AG09309 (cell line): ENCODE results near the gene CDC42BPA.
"Not testable (repeated sequence)": the region's sequence is repeated elsewhere in the genome, so short reads cannot be mapped to it uniquely, and the experiment has no call there.

Experiments used
- DNase-seq: peaks from one replicate; pipeline ENCODE4 v3.0.0-alpha.2; 2010; ENCODE audit warnings: low read depth
- H3K4me3 ChIP-seq: 2 replicates; pipeline ENCODE4 v1.5.1; 2011; ENCODE audit warnings: mild to moderate bottlenecking, low read depth, low read length, moderate library complexity; ENCODE audit not compliant: control insufficient read depth
- TF ChIP-seq, protein P1 (sequence below): IDR thresholded peaks from 2 replicates; pipeline ENCODE4 v1.5.1; 2011; ENCODE audit warnings: mild to moderate bottlenecking, low read depth, low read length, inconsistent platforms; ENCODE audit not compliant: insufficient read depth, control insufficient read depth; ENCODE audit errors: missing control alignments

CDC42BPA gene

DNA sequence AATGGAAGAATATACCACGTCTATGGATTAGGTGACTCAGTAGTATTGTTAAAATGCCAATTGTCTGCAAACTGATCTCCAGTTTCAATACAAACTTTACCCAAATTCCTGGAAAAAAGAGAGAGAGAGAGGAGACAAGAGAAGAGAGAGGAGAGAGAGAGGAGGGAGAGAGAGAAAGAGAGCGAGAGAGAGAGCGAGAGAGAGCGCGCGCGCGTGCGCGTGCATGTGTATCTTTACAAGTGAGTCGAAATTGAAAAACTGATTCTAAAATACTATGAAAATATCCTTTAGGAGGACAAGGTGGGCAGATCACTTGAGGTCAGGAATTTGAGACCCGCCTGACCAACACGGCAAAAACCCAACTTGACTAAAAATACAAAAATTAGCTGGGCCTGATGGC lies 65.2 kb downstream of the CDC42BPA start:
- H3K4me3 ChIP-seq, result no peak overlapping the region
- TF ChIP-seq, protein P1, sequence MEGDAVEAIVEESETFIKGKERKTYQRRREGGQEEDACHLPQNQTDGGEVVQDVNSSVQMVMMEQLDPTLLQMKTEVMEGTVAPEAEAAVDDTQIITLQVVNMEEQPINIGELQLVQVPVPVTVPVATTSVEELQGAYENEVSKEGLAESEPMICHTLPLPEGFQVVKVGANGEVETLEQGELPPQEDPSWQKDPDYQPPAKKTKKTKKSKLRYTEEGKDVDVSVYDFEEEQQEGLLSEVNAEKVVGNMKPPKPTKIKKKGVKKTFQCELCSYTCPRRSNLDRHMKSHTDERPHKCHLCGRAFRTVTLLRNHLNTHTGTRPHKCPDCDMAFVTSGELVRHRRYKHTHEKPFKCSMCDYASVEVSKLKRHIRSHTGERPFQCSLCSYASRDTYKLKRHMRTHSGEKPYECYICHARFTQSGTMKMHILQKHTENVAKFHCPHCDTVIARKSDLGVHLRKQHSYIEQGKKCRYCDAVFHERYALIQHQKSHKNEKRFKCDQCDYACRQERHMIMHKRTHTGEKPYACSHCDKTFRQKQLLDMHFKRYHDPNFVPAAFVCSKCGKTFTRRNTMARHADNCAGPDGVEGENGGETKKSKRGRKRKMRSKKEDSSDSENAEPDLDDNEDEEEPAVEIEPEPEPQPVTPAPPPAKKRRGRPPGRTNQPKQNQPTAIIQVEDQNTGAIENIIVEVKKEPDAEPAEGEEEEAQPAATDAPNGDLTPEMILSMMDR, result no peak
- DNase-seq, result no peak

DNA sequence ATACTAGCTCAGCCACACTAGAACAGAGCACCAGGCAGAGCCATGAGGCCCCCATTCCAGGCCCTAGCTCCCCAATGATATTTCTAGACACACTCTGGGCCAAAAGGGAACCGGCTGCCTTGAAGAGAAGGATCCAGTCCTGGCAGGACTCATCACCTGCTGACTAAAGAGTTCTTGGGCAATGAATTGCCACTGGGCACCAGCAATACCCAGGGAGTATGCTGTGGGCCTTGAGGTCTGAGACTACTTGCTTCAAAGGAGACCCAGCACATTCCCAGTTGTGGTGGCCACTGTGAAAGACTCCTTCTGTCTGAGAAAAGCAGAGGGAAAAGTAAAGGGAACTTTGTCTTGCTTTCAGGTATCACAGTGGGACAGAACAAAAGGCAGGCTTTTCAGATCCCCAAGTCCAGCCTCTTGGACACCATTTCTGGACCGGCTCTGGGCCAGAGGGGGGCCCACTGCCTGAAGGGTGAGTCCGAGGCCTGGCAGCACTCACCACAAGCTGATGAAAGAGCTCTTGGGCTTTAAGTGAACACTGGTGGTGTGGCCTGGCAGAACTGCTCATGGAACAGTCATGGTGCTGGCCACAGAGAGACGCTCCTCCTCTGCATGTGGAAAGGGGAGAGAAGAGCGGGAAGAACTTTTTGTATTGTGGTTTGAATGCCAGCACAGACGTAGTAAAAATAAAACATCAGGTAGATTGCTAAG lies 72.5 kb downstream of the CDC42BPA start:
- TF ChIP-seq, protein P1, result no peak
- no peak overlapping the region for H3K4me3 ChIP-seq
- no peak for DNase-seq

DNA sequence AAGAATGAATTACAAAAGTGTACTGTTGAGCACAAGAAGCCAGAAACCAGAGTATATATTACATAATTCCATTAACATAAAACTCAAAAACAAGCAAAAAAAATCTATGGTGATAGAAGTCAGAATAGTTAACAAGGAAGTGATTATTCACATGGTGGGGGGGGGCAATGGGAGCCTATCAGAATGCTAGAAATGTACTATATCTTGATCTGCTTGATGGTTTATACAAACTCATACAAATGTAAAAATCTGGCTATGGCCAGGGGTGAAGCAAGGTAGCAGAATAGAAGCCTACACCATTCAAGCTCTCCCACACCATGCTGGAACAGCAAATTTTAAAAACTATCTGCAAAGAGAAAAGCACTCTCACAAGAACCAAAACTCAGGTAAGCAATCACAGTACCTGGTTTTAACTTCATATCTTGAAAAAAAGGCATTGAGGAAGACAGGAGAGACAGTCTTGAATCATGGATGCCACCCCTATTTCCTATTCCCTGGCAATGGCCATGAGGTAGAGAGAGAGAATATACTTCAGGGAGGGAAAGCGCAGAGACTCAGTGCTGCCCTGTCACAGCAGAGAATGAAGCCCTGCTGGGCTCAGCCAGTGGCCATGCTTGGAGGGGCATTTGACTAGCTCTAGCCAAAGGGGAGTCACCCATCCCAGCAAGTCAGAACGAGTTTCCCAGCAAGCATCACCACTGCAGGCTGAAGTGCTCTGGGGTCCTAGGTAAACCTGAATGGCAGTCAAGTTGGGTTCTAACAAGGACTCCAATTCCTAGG lies 73.8 kb downstream of the CDC42BPA start:
- TF ChIP-seq, protein P1, result no peak
- H3K4me3 ChIP-seq, result no peak overlapping the region
- DNase-seq, result no peak

DNA sequence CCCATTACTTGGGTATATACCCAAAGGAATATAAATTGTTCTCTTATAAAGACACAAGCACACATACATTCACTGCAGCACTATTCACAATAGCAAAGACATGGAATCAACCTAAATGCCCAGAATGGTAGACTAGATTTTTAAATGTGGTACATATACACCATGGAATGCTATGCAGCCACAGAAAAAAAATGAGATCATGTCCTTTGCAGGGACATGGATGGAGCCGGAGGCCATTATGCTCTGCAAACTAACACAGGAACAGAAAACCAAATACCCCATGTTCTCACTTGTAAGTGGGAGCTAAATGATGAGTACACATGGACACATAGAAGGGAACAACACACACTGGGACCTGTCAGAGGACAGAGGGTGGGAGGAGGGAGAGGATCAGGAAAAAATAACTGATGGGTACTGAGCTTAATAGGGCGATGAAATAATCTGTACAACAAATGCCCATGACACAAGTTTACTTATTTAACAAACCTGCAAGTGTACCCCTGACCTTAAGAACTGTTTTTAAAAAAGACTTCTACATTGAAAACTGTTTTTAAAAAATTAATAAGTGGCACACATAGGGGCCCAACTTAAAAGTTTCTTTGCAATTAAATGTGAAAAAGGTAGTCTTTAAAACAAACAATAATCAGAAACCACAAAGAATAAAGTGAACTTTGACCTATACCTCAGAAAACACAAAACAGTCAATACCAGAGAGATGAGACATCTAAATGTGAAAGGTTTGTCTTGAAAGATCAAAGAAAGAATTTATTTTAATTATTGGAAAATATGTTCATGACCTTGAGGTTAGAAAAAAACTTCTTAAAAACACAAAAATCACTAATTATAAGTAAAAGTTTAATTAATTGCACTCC lies 75.2 kb downstream of the CDC42BPA start:
- no peak overlapping the region for H3K4me3 ChIP-seq
- no peak for DNase-seq
- TF ChIP-seq, protein P1, result no peak

DNA sequence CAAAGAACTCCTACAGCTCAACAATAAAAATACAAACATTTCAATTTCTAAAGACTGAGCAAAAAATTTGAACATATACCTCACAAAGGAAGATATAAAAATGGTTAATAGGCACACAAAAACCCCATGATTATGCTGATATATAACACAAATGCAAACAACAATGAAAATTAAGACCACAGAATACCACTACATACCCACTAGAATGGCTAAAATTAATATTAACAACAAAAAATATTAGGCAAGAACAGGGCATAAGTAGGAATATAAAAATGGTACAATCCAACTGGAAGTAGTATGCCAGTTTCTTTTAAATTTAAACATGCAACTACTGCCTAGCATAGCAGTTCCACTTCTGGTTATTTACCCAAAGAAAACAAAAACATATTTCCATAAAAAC lies 77.3 kb downstream of the CDC42BPA start:
- H3K4me3 ChIP-seq, result no peak overlapping the region
- TF ChIP-seq, protein P1, result no peak
- no peak for DNase-seq

DNA sequence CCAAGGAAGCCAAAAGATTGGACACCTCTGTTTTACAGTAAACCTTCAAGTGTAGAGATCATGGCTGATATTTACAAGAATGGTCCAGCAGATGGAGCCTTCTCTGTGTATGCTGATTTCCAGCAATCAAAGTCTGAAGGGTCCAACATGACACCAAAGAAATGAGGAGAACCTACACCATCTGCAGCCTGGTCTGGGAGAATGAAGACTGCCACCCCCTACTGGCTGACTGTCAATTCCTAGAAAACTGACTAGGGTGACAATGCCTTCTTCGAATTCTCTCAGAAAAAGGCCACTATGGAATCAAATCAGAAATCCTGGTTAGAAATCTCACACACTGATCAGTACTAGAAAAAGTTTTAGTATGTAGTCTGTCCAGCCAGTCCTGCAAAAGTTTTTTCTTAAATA lies 83.3 kb downstream of the CDC42BPA start:
- TF ChIP-seq, protein P1, result peak; percentile 53
- peak; percentile 32 for DNase-seq
- no peak overlapping the region for H3K4me3 ChIP-seq

DNA sequence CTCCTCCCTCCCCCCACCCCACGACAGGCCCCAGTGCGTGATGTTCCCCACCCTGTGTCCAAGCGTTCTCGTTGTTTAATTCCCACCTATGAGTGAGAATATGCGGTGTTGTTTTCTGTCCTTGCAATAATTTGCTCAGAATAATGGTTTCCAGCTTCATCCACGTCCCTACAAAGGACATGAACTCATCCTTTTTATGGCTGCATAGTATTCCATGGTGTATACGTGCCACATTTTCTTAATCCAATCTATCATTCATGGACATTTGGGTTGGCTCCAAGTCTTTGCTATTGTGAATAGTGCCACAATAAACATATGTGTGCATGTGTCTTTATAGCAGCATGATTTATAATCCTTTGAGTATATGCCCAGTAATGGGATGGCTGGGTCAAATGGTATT lies 87.2 kb downstream of the CDC42BPA start:
- H3K4me3 ChIP-seq, DNase-seq: not testable (repeated sequence)
